HG02623 (cell line): Measurements from ENCODE around the gene SBNO2.

Experiments
- ATAC-seq: cut with Tn5 transposase; IDR thresholded peaks from one replicate; pipeline ENCODE4 v1.9.1; 2021; ENCODE audit warnings: moderate library complexity; ENCODE audit not compliant: unreplicated experiment

The SBNO2 gene

GRCh38 chr19:1168572-1169410 lies 5.3 kb downstream of the SBNO2 start:
- no peak for ATAC-seq

GRCh38 chr19:1167687-1168571 lies 6.1 kb downstream of the SBNO2 start:
- ATAC-seq, result no peak

GRCh38 chr19:1166872-1167573 lies 7.0 kb downstream of the SBNO2 start:
- no peak for ATAC-seq

GRCh38 chr19:1164684-1165531 lies 9.2 kb downstream of the SBNO2 start:
- no peak for ATAC-seq

- ATAC-seq, result no peak
Observed at GRCh38 chr19:1163934-1164683, 10.0 kb downstream of the SBNO2 start.

- ATAC-seq, result no peak
Observed at GRCh38 chr19:1163283-1163933, 10.7 kb downstream of the SBNO2 start.

GRCh38 chr19:1162404-1163282 lies 11.4 kb downstream of the SBNO2 start:
- no peak for ATAC-seq

- no peak for ATAC-seq
Observed at GRCh38 chr19:1161716-1162115, 12.4 kb downstream of the SBNO2 start.

- ATAC-seq, result no peak
Observed at GRCh38 chr19:1159864-1160595, 14.0 kb downstream of the SBNO2 start.

GRCh38 chr19:1158885-1159448 lies 15.1 kb downstream of the SBNO2 start:
- ATAC-seq, result no peak

GRCh38 chr19:1157931-1158884 lies 15.9 kb downstream of the SBNO2 start:
- ATAC-seq, result no peak

GRCh38 chr19:1156830-1157615 lies 17.0 kb downstream of the SBNO2 start:
- no peak for ATAC-seq

GRCh38 chr19:1156305-1156801 lies 17.7 kb downstream of the SBNO2 start:
- no peak for ATAC-seq

GRCh38 chr19:1155352-1156304 lies 18.4 kb downstream of the SBNO2 start:
- ATAC-seq, result no peak
